SK-N-MC (cell line): ENCODE results near the gene PRG2.

Source experiments
- EZH2 ChIP-seq: fragments of 200-600 bp; sonication (generic); IDR thresholded peaks from one replicate; pipeline ENCODE4 v1.6.1; 2017; ENCODE audit warnings: antibody characterized with exemption
- POLR2AphosphoS5 ChIP-seq: IDR thresholded peaks from 2 replicates; pipeline ENCODE4 v1.6.1; 2012; ENCODE audit warnings: mild to moderate bottlenecking, low read depth, low read length, borderline replicate concordance

GRCh38 chr11:57390535-57390934 lies at the start of gene PRG2:
- TF ChIP-seq EZH2 (no peak), POLR2AphosphoS5 (no peak)
